SK-N-SH (cell line): Measurements from ENCODE around the gene CHD6. TPM values are rescaled to one million over a fixed set of nuclear protein-coding genes. Genes with fewer than 3 reads are reported as not detected.

Experiments used
- CTCF ChIA-PET: fragments of 300-600, 350-600 bp; formaldehyde crosslinking; extraction: SDS; loops from one replicate; lab custom pipeline; 2021; lab: Yijun Ruan, JAX
- POLR2A ChIA-PET: fragments of 350-600 bp; sonication (Branson Sonifier 250); formaldehyde crosslinking; extraction: SDS; loops from one replicate; lab custom pipeline; 2020; ENCODE audit warnings: antibody characterized with exemption, inconsistent platforms; lab: Yijun Ruan, JAX
- DNase-seq: peaks from one replicate; pipeline ENCODE4 v3.0.0; 2012
- H2AFZ ChIP-seq: fragments of 200-600 bp; sonication (generic); 2 replicates; pipeline ENCODE4 v1.8.1; 2016; ENCODE audit warnings: antibody characterized with exemption, mild to moderate bottlenecking, low read depth
- H3F3A ChIP-seq: fragments of 200-600 bp; sonication (generic); replicated peaks from 2 replicates; pipeline ENCODE3; 2016; ENCODE audit warnings: antibody characterized with exemption, mild to moderate bottlenecking; ENCODE audit not compliant: insufficient read depth
- H3K27ac ChIP-seq, 2 experiments: fragments of 200-500 bp in 1 of 2; fragments of 200-600 bp in 1 of 2; sonication (Bioruptor generic) in 1 of 2; sonication (generic), shearing (Covaris generic) in 1 of 2; 2 replicates each; pipeline versions ENCODE4 v1.5.1 to v1.6.1; 2014 to 2016; ENCODE audit warnings: low read depth in 2 of 2, inconsistent platforms in 1 of 2, low read length in 1 of 2, mild to moderate bottlenecking in 1 of 2, mixed read lengths in 1 of 2
- H3K27me3 ChIP-seq: fragments of 200-600 bp; sonication (generic), shearing (Covaris generic); 2 replicates; pipeline ENCODE4 v1.6.1; 2016; ENCODE audit warnings: mixed run types; ENCODE audit not compliant: insufficient read depth
- H3K36me3 ChIP-seq, 2 experiments: fragments of 200-500 bp in 1 of 2; fragments of 200-600 bp in 1 of 2; sonication (Bioruptor generic) in 1 of 2; sonication (generic) in 1 of 2; replicated peaks in 1 of 2; 2 replicates each; pipeline versions ENCODE3 to v1.5.1; 2014 to 2016; ENCODE audit warnings: low read length in 1 of 2, mild to moderate bottlenecking in 1 of 2; ENCODE audit not compliant: insufficient read depth in 2 of 2, control insufficient read depth in 1 of 2
- H3K4me1 ChIP-seq, 2 experiments: fragments of 200-500 bp in 1 of 2; fragments of 200-600 bp in 1 of 2; sonication (Bioruptor generic) in 1 of 2; sonication (generic), shearing (Covaris generic) in 1 of 2; 2 replicates each; pipeline versions ENCODE4 v1.5.1 to v1.6.1; 2014 to 2016; ENCODE audit warnings: low read depth in 1 of 2, low read length in 1 of 2, mixed run types in 1 of 2; ENCODE audit not compliant: insufficient read depth in 2 of 2, control insufficient read depth in 1 of 2
- H3K4me2 ChIP-seq: fragments of 200-600 bp; sonication (generic), shearing (Covaris generic); 2 replicates; pipeline ENCODE4 v1.6.1; 2017; ENCODE audit warnings: mixed run types
- H3K4me3 ChIP-seq, 2 experiments: fragments of 200-500 bp in 1 of 2; fragments of 200-600 bp in 1 of 2; sonication (Bioruptor generic) in 1 of 2; sonication (generic), shearing (Covaris generic) in 1 of 2; 2 replicates each; pipeline versions ENCODE4 v1.5.1 to v1.8.1; 2014 to 2016; ENCODE audit warnings: low read depth in 2 of 2, inconsistent platforms in 1 of 2, low read length in 1 of 2, mild to moderate bottlenecking in 1 of 2, mixed read lengths in 1 of 2, moderate library complexity in 1 of 2
- H3K79me2 ChIP-seq: fragments of 200-600 bp; sonication (generic); 2 replicates; pipeline ENCODE4 v1.8.1; 2017; ENCODE audit warnings: mild to moderate bottlenecking; ENCODE audit not compliant: insufficient read depth
- H3K9ac ChIP-seq: fragments of 200-600 bp; sonication (generic); 2 replicates; pipeline ENCODE4 v1.6.1; 2017; ENCODE audit warnings: mixed run types
- H3K9me2 ChIP-seq: fragments of 200-600 bp; sonication (generic); 2 replicates; pipeline ENCODE4 v1.6.1; 2017; ENCODE audit warnings: mixed run types
- H3K9me3 ChIP-seq: fragments of 200-600 bp; sonication (generic); 2 replicates; pipeline ENCODE4 v1.6.1; 2017; ENCODE audit warnings: mixed run types, mild to moderate bottlenecking, moderate library complexity
- H4K20me1 ChIP-seq: fragments of 200-600 bp; sonication (generic); 2 replicates; pipeline ENCODE4 v1.6.1; 2017; ENCODE audit warnings: mild to moderate bottlenecking, mixed run types; ENCODE audit not compliant: insufficient read depth
- CHD2 ChIP-seq: fragments of 150-350 bp; IDR thresholded peaks from 2 replicates; pipeline ENCODE4 v1.6.1; 2018; ENCODE audit warnings: low read length; ENCODE audit not compliant: partially characterized antibody
- FOSL2 ChIP-seq: IDR thresholded peaks from 2 replicates; pipeline ENCODE4 v1.4.0; 2012; ENCODE audit warnings: low read depth, mild to moderate bottlenecking, moderate library complexity, borderline replicate concordance
- FOXM1 ChIP-seq: IDR thresholded peaks from 2 replicates; pipeline ENCODE4 v1.4.0; 2012; ENCODE audit warnings: low read depth, mild to moderate bottlenecking
- MXI1 ChIP-seq: IDR thresholded peaks from 2 replicates; pipeline ENCODE4 v1.6.1; 2012; ENCODE audit warnings: mild to moderate bottlenecking, low read depth, low read length, improper control_type of control experiment
- NFIC ChIP-seq: IDR thresholded peaks from 2 replicates; pipeline ENCODE4 v1.4.0; 2012; ENCODE audit warnings: borderline replicate concordance
- POLR2AphosphoS5 ChIP-seq: IDR thresholded peaks from 2 replicates; pipeline ENCODE4 v1.6.1; 2012; ENCODE audit warnings: low read depth, low read length
- RCOR1 ChIP-seq: fragments of 150-350 bp; IDR thresholded peaks from 2 replicates; pipeline ENCODE4 v1.6.1; 2017; ENCODE audit warnings: antibody characterized with exemption, low read length
- RFX5 ChIP-seq: IDR thresholded peaks from 2 replicates; pipeline ENCODE4 v1.6.1; 2012; ENCODE audit warnings: mild to moderate bottlenecking, improper control_type of control experiment, low read length
- RXRA ChIP-seq: IDR thresholded peaks from 2 replicates; pipeline ENCODE4 v1.4.0; 2012; ENCODE audit warnings: low read depth, mild to moderate bottlenecking, borderline replicate concordance
- TAF1 ChIP-seq: IDR thresholded peaks from 2 replicates; pipeline ENCODE4 v1.6.1; 2012; ENCODE audit warnings: low read depth, mild to moderate bottlenecking, low read length, moderate library complexity, borderline replicate concordance
- TCF12 ChIP-seq: IDR thresholded peaks from 2 replicates; pipeline ENCODE4 v1.4.0; 2012
- USF1 ChIP-seq: IDR thresholded peaks from 2 replicates; pipeline ENCODE4 v1.4.0; 2012; ENCODE audit warnings: low read depth, borderline replicate concordance
- USF2 ChIP-seq: fragments of 150-350 bp; IDR thresholded peaks from 2 replicates; pipeline ENCODE4 v1.6.1; 2017; ENCODE audit warnings: antibody characterized with exemption, low read length, low read depth, borderline replicate concordance
- YY1 ChIP-seq: IDR thresholded peaks from 2 replicates; pipeline ENCODE4 v1.4.0; 2012; ENCODE audit warnings: low read depth, mild to moderate bottlenecking
- WGBS: methylation state at CpG from one replicate; pipeline ENCODE4 v1.1.6; 2017; ENCODE audit warnings: low lambda C conversion rate; 5-methylcytosine and 5-hydroxymethylcytosine counted together
- polyA plus RNA-seq, 3 experiments: library from polyadenylated mRNA; depleted of rRNA; stranded (reverse); fragments of >200 nt; gene quantifications; 2 replicates each; pipeline ENCODE4 v1.2.3, GENCODE V29; 2012
- TF ChIP-seq, protein P1 (sequence below): IDR thresholded peaks from 2 replicates; pipeline ENCODE4 v1.4.0; 2012; ENCODE audit warnings: low read depth
- TF ChIP-seq, protein P2 (sequence below): IDR thresholded peaks from 2 replicates; pipeline ENCODE4 v1.4.0; 2012; ENCODE audit warnings: low read depth, borderline replicate concordance
- TF ChIP-seq, protein P3 (sequence below): fragments of 200-600 bp; sonication (generic); IDR thresholded peaks from 2 replicates; pipeline ENCODE4 v1.6.1; 2017; ENCODE audit warnings: antibody characterized with exemption, mild to moderate bottlenecking, moderate library complexity
- TF ChIP-seq, protein P4 (sequence below): fragments of 150-350 bp; IDR thresholded peaks from 2 replicates; pipeline ENCODE4 v1.6.1; 2016; ENCODE audit warnings: mild to moderate bottlenecking, low read depth, low read length

The CHD6 gene
- polyA plus RNA-seq, 1 of the 3 experiments (the other 2 are of a cell fraction) = 7.1 TPM

DNA sequence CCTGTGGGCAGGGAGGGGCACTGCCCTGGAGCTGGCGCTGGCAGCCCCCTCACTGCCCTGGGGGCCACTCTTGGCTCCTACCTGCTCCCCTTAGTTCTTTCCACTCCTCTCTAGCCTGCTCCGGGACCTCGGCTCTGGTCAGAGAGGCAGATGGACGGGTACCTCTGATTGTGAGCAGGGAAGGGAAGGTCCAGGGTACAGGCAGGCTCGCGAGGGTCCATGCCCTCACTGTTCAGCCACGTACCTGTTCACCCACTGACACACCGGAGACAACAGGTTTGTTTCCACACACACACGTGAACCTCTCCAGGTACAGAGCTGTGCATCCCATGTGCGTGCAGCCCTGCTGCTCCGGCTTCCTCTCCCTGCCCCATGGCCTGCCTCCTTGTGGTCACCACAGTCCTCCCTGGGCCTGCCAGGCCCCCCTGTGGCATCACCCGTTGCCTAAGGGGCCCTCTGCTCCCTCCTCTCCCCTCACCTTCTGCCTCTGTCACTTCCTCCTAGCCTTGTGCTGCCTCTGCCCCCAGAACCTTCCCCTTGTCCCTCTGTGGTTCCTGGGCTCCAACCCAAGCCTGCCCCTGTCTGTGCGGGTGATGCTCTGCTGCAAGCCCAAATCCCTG is 253.8 kb downstream of the CHD6 start:
- peaks cover 0 to 13% of the 10 kb centered on the region in 2 experiments; a peak in 1 of 4 replicates for H3K4me1 ChIP-seq
- H3K9ac ChIP-seq = no peak overlapping the region
- H3K27ac ChIP-seq = no peak overlapping the region
- ChIA-PET CTCF (interaction anchor here (8.1 kb wide), 1 partner anchor 24 kb away, joined by 55 read pairs; the partner anchor contains the start of gene LPIN3), POLR2A (no interaction called here)
- no peaks in the 10 kb centered on the region for H3K79me2 ChIP-seq
- no peaks in the 10 kb centered on the region for H3K9me3 ChIP-seq
- H2AFZ ChIP-seq = no peak overlapping the region
- no peak overlapping the region for H3K4me3 ChIP-seq
- no peak for DNase-seq
- TF ChIP-seq MXI1 = no peak
- no peak for TF ChIP-seq USF1
- TF ChIP-seq TAF1 = no peak
- TF ChIP-seq FOXM1 = no peak
- no peak for TF ChIP-seq NFIC
- no peak for TF ChIP-seq RXRA
- no peak for TF ChIP-seq CHD2
- TF ChIP-seq FOSL2 = no peak
- no peak for TF ChIP-seq USF2
- TF ChIP-seq, protein P1, sequence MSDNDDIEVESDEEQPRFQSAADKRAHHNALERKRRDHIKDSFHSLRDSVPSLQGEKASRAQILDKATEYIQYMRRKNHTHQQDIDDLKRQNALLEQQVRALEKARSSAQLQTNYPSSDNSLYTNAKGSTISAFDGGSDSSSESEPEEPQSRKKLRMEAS = no peak
- no peak for TF ChIP-seq TCF12
- TF ChIP-seq, protein P2, sequence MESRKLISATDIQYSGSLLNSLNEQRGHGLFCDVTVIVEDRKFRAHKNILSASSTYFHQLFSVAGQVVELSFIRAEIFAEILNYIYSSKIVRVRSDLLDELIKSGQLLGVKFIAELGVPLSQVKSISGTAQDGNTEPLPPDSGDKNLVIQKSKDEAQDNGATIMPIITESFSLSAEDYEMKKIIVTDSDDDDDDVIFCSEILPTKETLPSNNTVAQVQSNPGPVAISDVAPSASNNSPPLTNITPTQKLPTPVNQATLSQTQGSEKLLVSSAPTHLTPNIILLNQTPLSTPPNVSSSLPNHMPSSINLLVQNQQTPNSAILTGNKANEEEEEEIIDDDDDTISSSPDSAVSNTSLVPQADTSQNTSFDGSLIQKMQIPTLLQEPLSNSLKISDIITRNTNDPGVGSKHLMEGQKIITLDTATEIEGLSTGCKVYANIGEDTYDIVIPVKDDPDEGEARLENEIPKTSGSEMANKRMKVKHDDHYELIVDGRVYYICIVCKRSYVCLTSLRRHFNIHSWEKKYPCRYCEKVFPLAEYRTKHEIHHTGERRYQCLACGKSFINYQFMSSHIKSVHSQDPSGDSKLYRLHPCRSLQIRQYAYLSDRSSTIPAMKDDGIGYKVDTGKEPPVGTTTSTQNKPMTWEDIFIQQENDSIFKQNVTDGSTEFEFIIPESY = no peak
- no peak for TF ChIP-seq POLR2AphosphoS5
- TF ChIP-seq YY1 = no peak
- TF ChIP-seq RCOR1 = no peak
- TF ChIP-seq, protein P3, sequence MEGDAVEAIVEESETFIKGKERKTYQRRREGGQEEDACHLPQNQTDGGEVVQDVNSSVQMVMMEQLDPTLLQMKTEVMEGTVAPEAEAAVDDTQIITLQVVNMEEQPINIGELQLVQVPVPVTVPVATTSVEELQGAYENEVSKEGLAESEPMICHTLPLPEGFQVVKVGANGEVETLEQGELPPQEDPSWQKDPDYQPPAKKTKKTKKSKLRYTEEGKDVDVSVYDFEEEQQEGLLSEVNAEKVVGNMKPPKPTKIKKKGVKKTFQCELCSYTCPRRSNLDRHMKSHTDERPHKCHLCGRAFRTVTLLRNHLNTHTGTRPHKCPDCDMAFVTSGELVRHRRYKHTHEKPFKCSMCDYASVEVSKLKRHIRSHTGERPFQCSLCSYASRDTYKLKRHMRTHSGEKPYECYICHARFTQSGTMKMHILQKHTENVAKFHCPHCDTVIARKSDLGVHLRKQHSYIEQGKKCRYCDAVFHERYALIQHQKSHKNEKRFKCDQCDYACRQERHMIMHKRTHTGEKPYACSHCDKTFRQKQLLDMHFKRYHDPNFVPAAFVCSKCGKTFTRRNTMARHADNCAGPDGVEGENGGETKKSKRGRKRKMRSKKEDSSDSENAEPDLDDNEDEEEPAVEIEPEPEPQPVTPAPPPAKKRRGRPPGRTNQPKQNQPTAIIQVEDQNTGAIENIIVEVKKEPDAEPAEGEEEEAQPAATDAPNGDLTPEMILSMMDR = no peak
- TF ChIP-seq, protein P4, sequence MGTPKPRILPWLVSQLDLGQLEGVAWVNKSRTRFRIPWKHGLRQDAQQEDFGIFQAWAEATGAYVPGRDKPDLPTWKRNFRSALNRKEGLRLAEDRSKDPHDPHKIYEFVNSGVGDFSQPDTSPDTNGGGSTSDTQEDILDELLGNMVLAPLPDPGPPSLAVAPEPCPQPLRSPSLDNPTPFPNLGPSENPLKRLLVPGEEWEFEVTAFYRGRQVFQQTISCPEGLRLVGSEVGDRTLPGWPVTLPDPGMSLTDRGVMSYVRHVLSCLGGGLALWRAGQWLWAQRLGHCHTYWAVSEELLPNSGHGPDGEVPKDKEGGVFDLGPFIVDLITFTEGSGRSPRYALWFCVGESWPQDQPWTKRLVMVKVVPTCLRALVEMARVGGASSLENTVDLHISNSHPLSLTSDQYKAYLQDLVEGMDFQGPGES = no peak
- TF ChIP-seq RFX5 = no peak
- WGBS = 45% methylated on average over 6 of the region's 13 CpGs
- no peaks in the 10 kb centered on the region for H3K9me2 ChIP-seq
- H3K36me3 ChIP-seq = no peaks in the 10 kb centered on the region
- H3K4me2 ChIP-seq = no peak overlapping the region
- H3F3A ChIP-seq = no peaks in the 10 kb centered on the region
- peaks cover 36% of the 10 kb centered on the region for H3K27me3 ChIP-seq
- H4K20me1 ChIP-seq = no peaks in the 10 kb centered on the region
